GM06990 (cell line): Measurements from ENCODE around the gene TTLL8.
A peak's percentile ranks its signal among the peaks of the same experiment; 100 is the strongest.

ENCODE experiments used
- DNase-seq: peaks from one replicate; pipeline ENCODE4 v3.0.0-alpha.2; 2011; ENCODE audit not compliant: insufficient read length; ENCODE audit errors: extremely low read depth
- H3K27me3 ChIP-seq: replicated peaks from 2 replicates; pipeline ENCODE4 v1.6.0; 2011; ENCODE audit warnings: low read length; ENCODE audit not compliant: control insufficient read depth, insufficient read depth
- H3K36me3 ChIP-seq: 2 replicates; pipeline ENCODE4 v1.5.1; 2011; ENCODE audit warnings: low read length; ENCODE audit not compliant: control insufficient read depth, insufficient read depth
- H3K4me3 ChIP-seq: replicated peaks from 2 replicates; pipeline ENCODE4 v1.5.1; 2011; ENCODE audit warnings: low read depth, mild to moderate bottlenecking, control low read depth, low read length
- TF ChIP-seq, protein P1 (sequence below): IDR thresholded peaks from 2 replicates; pipeline ENCODE4 v1.5.1; 2011; ENCODE audit warnings: low read length, control low read depth, mild to moderate bottlenecking, inconsistent platforms; ENCODE audit not compliant: insufficient read depth, poor library complexity, severe bottlenecking

The TTLL8 gene

DNA sequence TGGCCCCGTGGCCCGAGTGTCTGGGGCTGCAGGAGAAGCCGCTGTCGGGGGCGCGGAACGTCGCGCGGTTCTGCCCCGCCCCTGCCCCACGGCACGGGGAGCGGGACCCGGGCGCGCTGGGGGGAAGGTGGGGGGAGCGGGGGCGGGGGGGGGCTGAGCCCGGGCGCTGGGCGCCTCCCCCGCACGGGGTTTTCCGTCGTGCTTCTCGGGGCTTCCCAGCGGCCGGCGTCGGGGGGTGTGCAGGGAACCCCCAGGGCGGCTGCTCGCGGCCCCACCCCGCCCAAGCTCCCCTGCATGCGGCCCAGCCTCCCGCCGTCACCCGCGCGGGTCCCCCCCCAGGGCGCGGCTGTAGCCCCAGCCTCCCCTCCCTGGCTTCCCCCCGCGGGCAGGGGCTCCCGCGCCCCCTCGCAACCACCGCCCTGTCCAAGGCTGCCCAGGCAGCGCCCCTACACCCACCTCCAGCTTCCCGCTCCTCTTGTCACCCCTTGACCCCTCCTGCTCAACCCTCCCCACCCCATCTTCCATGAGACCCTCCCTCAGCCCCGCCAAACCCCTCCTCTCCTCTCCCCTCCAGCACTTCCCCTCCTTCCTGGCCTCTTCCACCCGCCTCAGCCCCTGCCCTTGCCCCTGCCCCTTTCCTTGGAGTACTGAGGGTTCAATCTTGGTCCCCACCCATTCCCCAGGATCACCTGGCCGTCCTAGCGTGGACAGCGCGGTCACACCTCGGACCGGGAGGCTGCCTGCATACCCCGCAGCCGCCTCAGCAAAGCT lies 47.2 kb downstream of the TTLL8 start:
- Histone ChIP-seq H3K27me3 (no peaks in the 10 kb centered on the region), H3K4me3 (peak overlapping the region; percentile 48), H3K36me3 (no peaks in the 10 kb centered on the region)
- TF ChIP-seq, protein P1, sequence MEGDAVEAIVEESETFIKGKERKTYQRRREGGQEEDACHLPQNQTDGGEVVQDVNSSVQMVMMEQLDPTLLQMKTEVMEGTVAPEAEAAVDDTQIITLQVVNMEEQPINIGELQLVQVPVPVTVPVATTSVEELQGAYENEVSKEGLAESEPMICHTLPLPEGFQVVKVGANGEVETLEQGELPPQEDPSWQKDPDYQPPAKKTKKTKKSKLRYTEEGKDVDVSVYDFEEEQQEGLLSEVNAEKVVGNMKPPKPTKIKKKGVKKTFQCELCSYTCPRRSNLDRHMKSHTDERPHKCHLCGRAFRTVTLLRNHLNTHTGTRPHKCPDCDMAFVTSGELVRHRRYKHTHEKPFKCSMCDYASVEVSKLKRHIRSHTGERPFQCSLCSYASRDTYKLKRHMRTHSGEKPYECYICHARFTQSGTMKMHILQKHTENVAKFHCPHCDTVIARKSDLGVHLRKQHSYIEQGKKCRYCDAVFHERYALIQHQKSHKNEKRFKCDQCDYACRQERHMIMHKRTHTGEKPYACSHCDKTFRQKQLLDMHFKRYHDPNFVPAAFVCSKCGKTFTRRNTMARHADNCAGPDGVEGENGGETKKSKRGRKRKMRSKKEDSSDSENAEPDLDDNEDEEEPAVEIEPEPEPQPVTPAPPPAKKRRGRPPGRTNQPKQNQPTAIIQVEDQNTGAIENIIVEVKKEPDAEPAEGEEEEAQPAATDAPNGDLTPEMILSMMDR = no peak
- DNase-seq = peak; percentile 76

DNA sequence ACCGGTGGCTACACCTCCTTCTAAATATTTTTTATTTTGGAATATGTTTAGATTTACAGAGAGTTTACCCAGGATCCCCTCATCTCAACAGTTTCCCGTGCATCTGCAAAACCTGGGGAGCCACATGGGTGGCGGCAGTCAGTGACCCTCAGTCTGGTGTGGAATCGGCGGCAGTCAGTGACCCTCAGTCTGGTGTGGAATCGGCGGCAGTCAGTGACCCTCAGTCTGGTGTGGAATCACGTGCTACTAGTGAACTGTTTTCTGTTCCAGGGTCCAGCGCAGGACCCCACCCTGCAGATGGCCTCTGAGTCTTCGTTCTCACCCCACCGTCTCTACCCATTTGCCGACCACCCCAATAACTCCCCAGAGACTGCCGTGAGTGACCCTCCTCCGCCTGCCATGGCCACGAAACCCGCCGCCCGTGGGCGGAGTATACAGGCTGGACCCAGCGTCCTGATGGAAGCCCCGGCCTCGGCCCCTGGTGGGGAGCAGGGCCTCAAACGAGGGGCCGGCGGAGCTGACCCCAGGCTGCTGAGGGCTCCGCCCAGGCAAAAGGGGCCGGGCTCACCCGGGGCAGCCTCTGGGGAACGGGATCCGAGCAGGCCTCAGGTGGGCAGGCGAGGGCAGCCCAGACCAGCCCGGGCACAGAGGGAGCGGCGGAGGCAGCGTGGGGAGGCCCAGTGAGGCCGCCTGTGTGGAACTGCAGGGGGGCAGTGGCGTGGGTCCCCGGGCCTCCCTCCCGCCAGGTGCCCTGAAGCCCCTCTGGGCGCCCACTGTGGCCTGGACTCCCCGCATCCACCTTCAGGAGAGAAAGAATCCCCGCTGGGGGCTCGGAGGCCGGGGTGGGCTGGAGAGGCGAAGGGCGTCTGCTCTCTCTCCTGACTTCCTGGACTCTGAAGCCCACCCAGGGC lies 48.1 kb downstream of the TTLL8 start:
- peak overlapping the region; percentile 48 for H3K4me3 ChIP-seq
- no peaks in the 10 kb centered on the region for H3K27me3 ChIP-seq
- no peak for DNase-seq
- TF ChIP-seq, protein P1 = no peak
- no peaks in the 10 kb centered on the region for H3K36me3 ChIP-seq

DNA sequence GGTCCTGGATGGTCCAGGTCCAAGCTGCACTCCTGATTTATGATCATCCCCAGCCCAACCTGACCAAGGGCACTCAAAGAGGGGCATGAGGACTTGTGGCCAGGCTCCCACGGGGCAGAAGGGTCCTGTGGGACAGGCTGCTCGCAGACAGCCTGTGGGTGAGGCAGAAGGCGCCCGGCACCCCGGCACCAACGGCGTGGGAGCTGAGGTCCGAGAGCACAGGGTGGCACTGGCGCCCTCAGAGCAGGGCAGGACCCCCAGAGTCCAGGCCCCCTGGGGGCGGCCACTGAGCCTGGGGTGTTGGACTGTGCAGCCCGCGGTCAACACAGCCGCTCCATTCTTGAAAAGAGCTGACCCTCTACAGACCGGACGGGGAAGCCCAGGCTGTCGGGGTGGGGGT lies 48.8 kb downstream of the TTLL8 start:
- no peaks in the 10 kb centered on the region for H3K36me3 ChIP-seq
- H3K27me3 ChIP-seq = no peaks in the 10 kb centered on the region
- TF ChIP-seq, protein P1 = no peak
- no peak overlapping the region for H3K4me3 ChIP-seq
- no peak for DNase-seq

DNA sequence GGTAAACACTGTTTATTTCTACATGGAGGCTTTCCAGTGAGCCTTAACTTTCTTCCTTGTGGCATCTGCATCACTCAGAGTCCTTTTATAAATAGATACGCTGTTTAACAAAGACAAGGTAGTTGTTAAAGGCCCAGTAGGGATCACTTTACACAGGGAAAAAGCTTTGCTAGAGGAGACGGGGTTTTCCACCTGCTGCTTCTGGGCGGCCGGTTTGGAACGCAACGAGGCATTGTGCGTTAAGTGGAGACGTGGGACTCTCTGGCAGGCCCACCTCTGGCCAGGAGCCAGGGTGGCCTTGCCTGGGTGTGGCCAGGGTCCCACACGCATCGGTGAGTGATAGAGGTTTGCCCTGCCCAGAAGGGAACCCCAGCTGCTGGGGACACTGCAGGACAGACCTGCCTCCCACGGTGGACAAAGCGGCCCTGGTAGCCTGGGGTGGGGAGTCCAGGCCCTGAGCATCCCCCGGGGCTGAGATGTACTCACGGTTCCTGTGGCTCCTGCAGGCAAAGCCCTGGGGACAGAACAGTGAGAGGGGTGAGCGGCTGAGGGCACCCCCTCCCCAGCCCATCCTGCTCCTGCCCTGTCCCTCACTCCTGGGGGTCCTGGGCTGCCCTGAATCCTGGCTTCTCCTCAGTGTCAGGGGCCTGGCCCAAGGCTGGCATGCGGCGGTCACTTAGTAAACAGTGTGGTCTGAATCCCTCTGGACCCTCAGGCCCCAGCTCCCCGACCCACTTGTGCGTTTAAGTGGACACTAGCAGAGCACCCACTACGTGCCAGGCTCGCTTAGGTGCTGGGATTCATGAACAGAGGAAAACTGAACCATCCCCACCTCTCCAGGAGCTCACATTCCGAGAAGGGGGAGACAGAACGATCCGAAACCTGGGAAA lies 49.7 kb downstream of the TTLL8 start:
- TF ChIP-seq, protein P1 = no peak
- no peak for DNase-seq
- no peaks in the 10 kb centered on the region for H3K36me3 ChIP-seq
- no peak overlapping the region for H3K4me3 ChIP-seq
- H3K27me3 ChIP-seq = no peaks in the 10 kb centered on the region

DNA sequence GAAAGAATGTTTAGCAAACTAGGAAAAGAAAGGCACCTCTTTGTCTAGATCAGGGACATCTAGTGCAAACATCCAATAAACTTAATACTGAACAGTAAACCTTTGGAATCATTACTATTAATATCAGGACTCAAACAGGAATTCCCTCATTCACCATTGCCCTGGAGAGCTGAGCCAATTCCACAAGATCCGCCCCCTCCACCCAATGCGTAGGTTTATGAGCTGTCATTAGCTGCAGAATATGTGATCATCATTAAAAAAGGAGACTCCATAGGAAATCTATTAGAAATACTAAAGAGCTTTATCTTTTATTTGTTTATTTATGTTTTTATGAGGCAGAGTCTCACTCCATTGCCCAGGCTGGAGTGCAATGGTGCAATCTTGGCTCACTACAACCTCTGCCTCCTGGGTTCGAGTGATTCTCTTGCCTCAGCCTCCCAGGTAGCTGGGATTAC lies 51.0 kb downstream of the TTLL8 start:
- no peak for DNase-seq
- no peaks in the 10 kb centered on the region for H3K36me3 ChIP-seq

More for the DNA sequence above, 51.0 kb downstream of the TTLL8 start:
- TF ChIP-seq, protein P1 = no peak
- Histone ChIP-seq H3K27me3 (no peaks in the 10 kb centered on the region), H3K4me3 (no peak overlapping the region)
